K562 (cell line): ENCODE data around the gene C7orf57. TPM values are rescaled to one million over a fixed set of nuclear protein-coding genes. Genes with fewer than 3 reads are reported as not detected.

Experiments
- ATAC-seq: fragments of 200-7000 bp; cut with Tn5 transposase; 3 replicates; pipeline ENCODE4 v1.9.1; 2020; ENCODE audit warnings: moderate library complexity
- BruUV-seq: library from RNA; stranded (reverse); fragments of 400-500 nt; replicated peaks from 2 replicates; lab custom pipeline; 2021; lab: Mats Ljungman, UMichigan
- CTCF ChIA-PET: fragments of 300-600 bp; formaldehyde crosslinking; extraction: SDS; loops from one replicate; lab custom pipeline; 2021; ENCODE audit warnings: low intra/inter-chr PET ratio; lab: Yijun Ruan, JAX
- POLR2A ChIA-PET: fragments of 300-600, 350-650 bp; sonication (Branson Sonifier 250); formaldehyde crosslinking; extraction: SDS; loops from one replicate; lab custom pipeline; 2021; ENCODE audit warnings: antibody characterized with exemption, inconsistent platforms; lab: Yijun Ruan, JAX
- DNase-seq, 4 experiments: peaks; one replicate each; pipeline versions ENCODE4 v3.0.0 to v3.0.0-alpha.2; 2011 to 2018; ENCODE audit warnings: low spot score in 3 of 4, mixed read lengths in 3 of 4; ENCODE audit errors: extremely low read depth in 1 of 4
- FAIRE-seq: peaks from 2 replicates; lab custom pipeline; 2011; peaks lifted over from hg19 to GRCh38; lab: Jason Lieb, UNC
- H2AFZ ChIP-seq: 2 replicates; pipeline ENCODE4 v1.6.0; 2011; ENCODE audit warnings: low read depth, low read length, control low read depth, inconsistent platforms
- H3K27ac ChIP-seq: fragments of 200-600 bp; 3 replicates; pipeline ENCODE4 v1.8.0; 2011; ENCODE audit warnings: low read depth, mild to moderate bottlenecking, control low read depth, inconsistent platforms, low read length, moderate library complexity, mixed read lengths; ENCODE audit errors: extremely low read depth
- H3K27me3 ChIP-seq, 2 experiments: fragments of 300-600 bp in 1 of 2; 2 replicates in 1 of 2; 3 replicates in 1 of 2; pipeline versions ENCODE4 v1.6.0 to v1.8.0; 2011; ENCODE audit warnings: inconsistent platforms in 2 of 2, low read length in 2 of 2, mild to moderate bottlenecking in 1 of 2, mixed read lengths in 1 of 2, moderate library complexity in 1 of 2; ENCODE audit not compliant: control insufficient read depth in 2 of 2, insufficient read depth in 2 of 2
- H3K36me3 ChIP-seq: fragments of 300-600 bp; 3 replicates; pipeline ENCODE4 v1.8.0; 2011; ENCODE audit warnings: mild to moderate bottlenecking, low read length, inconsistent platforms; ENCODE audit not compliant: control insufficient read depth, insufficient read depth
- H3K4me1 ChIP-seq, 2 experiments: fragments of 200-600 bp in 1 of 2; replicated peaks in 1 of 2; 2 replicates in 1 of 2; 3 replicates in 1 of 2; pipeline versions ENCODE4 v1.5.1 to v1.8.0; 2011; ENCODE audit warnings: inconsistent platforms in 2 of 2, low read length in 2 of 2, mild to moderate bottlenecking in 1 of 2, mixed read lengths in 1 of 2, moderate library complexity in 1 of 2; ENCODE audit not compliant: control insufficient read depth in 2 of 2, insufficient read depth in 2 of 2
- H3K4me2 ChIP-seq: 2 replicates; pipeline ENCODE4 v1.6.1; 2011; ENCODE audit warnings: low read length, control low read depth, inconsistent platforms, mixed read lengths; ENCODE audit not compliant: insufficient read depth
- H3K4me3 ChIP-seq: fragments of 200-600 bp; sonication (generic), shearing (Covaris generic); 2 replicates; pipeline ENCODE4 v1.5.1; 2016; ENCODE audit warnings: control low read depth, inconsistent platforms
- H3K79me2 ChIP-seq: fragments of 200-600 bp; 3 replicates; pipeline ENCODE4 v1.8.0; 2011; ENCODE audit warnings: low read length, inconsistent platforms; ENCODE audit not compliant: control insufficient read depth, insufficient read depth
- H3K9ac ChIP-seq, 2 experiments: 2 replicates each; pipeline versions ENCODE4 v1.6.0 to v1.6.1; 2011; ENCODE audit warnings: low read depth in 2 of 2, low read length in 2 of 2, control low read depth in 1 of 2, inconsistent platforms in 1 of 2, mild to moderate bottlenecking in 1 of 2, mixed read lengths in 1 of 2; ENCODE audit not compliant: insufficient read depth in 1 of 2
- H3K9me1 ChIP-seq: one replicate; pipeline ENCODE4 v1.6.0; 2011; ENCODE audit warnings: inconsistent platforms, mild to moderate bottlenecking, low read length, moderate library complexity; ENCODE audit not compliant: control insufficient read depth, insufficient read depth
- H3K9me3 ChIP-seq: replicated peaks from 2 replicates; pipeline ENCODE4 v1.5.1; 2011; ENCODE audit warnings: low read depth, low read length, inconsistent platforms; ENCODE audit not compliant: control insufficient read depth, insufficient read depth
- H4K20me1 ChIP-seq: replicated peaks from 2 replicates; pipeline ENCODE4 v1.6.1; 2011; ENCODE audit warnings: low read length, inconsistent platforms, mixed read lengths; ENCODE audit not compliant: control insufficient read depth, insufficient read depth
- ADNP ChIP-seq: fragments of 200-800 bp; sonication (Bioruptor generic); IDR thresholded peaks from 2 replicates; pipeline ENCODE4 v1.6.1; 2016; ENCODE audit warnings: missing genetic modification characterization, missing compliant biosample characterization
- CBX1 ChIP-seq: sonication (generic); IDR thresholded peaks from 2 replicates; pipeline ENCODE4 v1.6.1; 2016; ENCODE audit warnings: antibody characterized with exemption, low read depth, mild to moderate bottlenecking
- FIP1L1 ChIP-seq: fragments of 200-400 bp; formaldehyde crosslinking; IDR thresholded peaks from 2 replicates; pipeline ENCODE4 v1.6.1; 2018; ENCODE audit warnings: mild to moderate bottlenecking, low read depth, low read length; ENCODE audit not compliant: poor library complexity, severe bottlenecking
- GABPB2 ChIP-seq: fragments of 250-450 bp; sonication (Bioruptor Pico); conservative IDR thresholded peaks from 2 replicates; pipeline ENCODE4 v1.5.1; 2021; ENCODE audit warnings: mild to moderate bottlenecking
- MCM7 ChIP-seq, 2 experiments: fragments of 450-650 bp; IDR thresholded peaks; 2 replicates each; pipeline ENCODE4 v1.6.1; 2016 to 2018
- NCOR1 ChIP-seq: fragments of 450-650 bp; IDR thresholded peaks from 2 replicates; pipeline ENCODE4 v1.6.1; 2016; ENCODE audit warnings: mild to moderate bottlenecking, moderate library complexity
- NR1H2 ChIP-seq: sonication (generic); formaldehyde crosslinking; IDR thresholded peaks from 2 replicates; pipeline ENCODE4 v1.4.0; 2020; ENCODE audit warnings: mild to moderate bottlenecking, missing genetic modification reagents
- TEAD4 ChIP-seq, 2 experiments: sonication (generic) in 1 of 2; formaldehyde crosslinking in 1 of 2; IDR thresholded peaks; 2 replicates each; pipeline versions ENCODE4 v1.6.1 to v1.8.0; 2012 to 2022; ENCODE audit warnings: borderline replicate concordance in 1 of 2, inconsistent platforms in 1 of 2, low read length in 1 of 2, mild to moderate bottlenecking in 1 of 2, missing genetic modification reagents in 1 of 2
- ZFP1 ChIP-seq: fragments of 450-650 bp; formaldehyde crosslinking; IDR thresholded peaks from 2 replicates; pipeline ENCODE4 v1.4.0; 2020; ENCODE audit warnings: mild to moderate bottlenecking, mixed read lengths
- WGBS: fragments of 100-300 bp; shearing (Covaris generic); methylation state at CpG from one replicate; pipeline ENCODE4 v1.1.6; 2016; ENCODE audit warnings: low coverage, mixed read lengths; ENCODE audit not compliant: insufficient coverage; ENCODE audit errors: missing lambda C conversion rate; 5-methylcytosine and 5-hydroxymethylcytosine counted together
- in situ Hi-C: fragments of 300-500 bp; cut with MboI; formaldehyde crosslinking; loops from 4 replicates; pipeline ENCODE4 v1.15.0; 2018; ENCODE audit warnings: inconsistent platforms, mixed read lengths
- intact Hi-C: fragments of 100-400 bp; cut with micrococcal nuclease; formaldehyde crosslinking; loops from 2 replicates; pipeline ENCODE4 v1.14.2; 2022
- polyA plus RNA-seq, 8 experiments: library from polyadenylated mRNA; depleted of rRNA in 4 of 8; stranded (reverse) in 5 of 8; unstranded in 3 of 8; fragments of >200 nt; fragmentation: Nextera tagmentation in 2 of 8; fragmentation: Illumina TruSeq in 1 of 8; extraction: Ambion mirVana in 2 of 8; extraction: Trizol in 1 of 8; gene quantifications; 2 replicates each; pipeline versions ENCODE4 v1.2.1 to v1.2.3, GENCODE V29; 2011 to 2014; ENCODE audit warnings: inconsistent platforms in 1 of 8, missing spikeins in 1 of 8
- total RNA-seq, 7 experiments: library from RNA; depleted of rRNA in 6 of 7; stranded (reverse); fragments of >200 nt in 6 of 7; fragmentation: Illumina TruSeq in 2 of 7; extraction: Trizol in 2 of 7; gene quantifications; 2 replicates each; pipeline versions ENCODE4 v1.2.1 to v1.2.3, GENCODE V29; 2011 to 2021; ENCODE audit warnings: low replicate concordance in 1 of 7
- TF ChIP-seq, protein P1 (sequence below): fragments of 450-650 bp; IDR thresholded peaks from 2 replicates; pipeline ENCODE4 v1.7.0; 2016; ENCODE audit warnings: borderline replicate concordance

The C7orf57 gene
- total and polyA plus RNA-seq, 9 of the 15 experiments (the other 6 are each of a cell fraction or from before 2014, with no cell fraction given), result not detected

DNA sequence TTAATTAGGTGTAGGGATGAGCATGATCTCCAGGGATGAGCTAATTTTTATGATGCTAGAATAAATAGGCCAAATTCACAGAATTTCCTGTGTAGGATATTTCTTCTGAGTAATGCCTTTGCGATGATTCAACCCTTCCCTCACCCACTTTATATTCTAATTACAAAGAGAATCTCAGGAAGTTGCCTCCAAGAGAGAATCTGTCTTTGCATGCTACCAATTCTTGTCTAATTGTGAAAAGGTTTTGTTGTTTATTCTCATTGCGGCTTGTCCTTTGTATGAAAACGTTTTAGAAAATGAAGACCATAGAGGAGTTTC lies 6.3 kb downstream of the C7orf57 start:
- Histone ChIP-seq H3K9me3 (no peaks in the 10 kb centered on the region), H3K27ac (no peak overlapping the region), H3K36me3 (no peaks in the 10 kb centered on the region), H3K27me3 (peaks cover 18 to 46% of the 10 kb centered on the region in 2 experiments; a peak in 4 of 5 replicates), H3K79me2 (no peaks in the 10 kb centered on the region), H4K20me1 (no peaks in the 10 kb centered on the region), H3K4me3 (no peak overlapping the region), H3K4me1 (no peaks in the 10 kb centered on the region; a peak in 1 of 5 replicates), H2AFZ (no peak overlapping the region), H3K9ac (no peak overlapping the region), H3K4me2 (no peak overlapping the region), H3K9me1 (no peaks in the 10 kb centered on the region)
- WGBS, result 2% methylated on average over 3 of the region's 3 CpGs
- no TSS peak for BruUV-seq
- intact Hi-C loops, result no loop called here
- ChIA-PET CTCF (no interaction called here), POLR2A (no interaction called here)
- in situ Hi-C loops, result no loop called here
- ATAC-seq, result no peak
- DNase-seq, result no peak
- no peak for FAIRE-seq
- TF ChIP-seq NCOR1 (no peak), CBX1 (no peak), ZFP1 (CRISPR knock-in tag) (no peak), NR1H2 (CRISPR knock-in tag) (no peak), MCM7 (IDR thresholded peaks at IDR 0.05) (no peak), TEAD4 (IDR thresholded peaks at IDR 0.05; ENCODE audit: low read length) (no peak), TEAD4 (CRISPR knock-in tag; IDR thresholded peaks at IDR 0.05; ENCODE audit: borderline replicate concordance) (no peak), GABPB2 (CRISPR knock-in tag) (no peak), ADNP (no peak), FIP1L1 (no peak)
- TF ChIP-seq, protein P1, sequence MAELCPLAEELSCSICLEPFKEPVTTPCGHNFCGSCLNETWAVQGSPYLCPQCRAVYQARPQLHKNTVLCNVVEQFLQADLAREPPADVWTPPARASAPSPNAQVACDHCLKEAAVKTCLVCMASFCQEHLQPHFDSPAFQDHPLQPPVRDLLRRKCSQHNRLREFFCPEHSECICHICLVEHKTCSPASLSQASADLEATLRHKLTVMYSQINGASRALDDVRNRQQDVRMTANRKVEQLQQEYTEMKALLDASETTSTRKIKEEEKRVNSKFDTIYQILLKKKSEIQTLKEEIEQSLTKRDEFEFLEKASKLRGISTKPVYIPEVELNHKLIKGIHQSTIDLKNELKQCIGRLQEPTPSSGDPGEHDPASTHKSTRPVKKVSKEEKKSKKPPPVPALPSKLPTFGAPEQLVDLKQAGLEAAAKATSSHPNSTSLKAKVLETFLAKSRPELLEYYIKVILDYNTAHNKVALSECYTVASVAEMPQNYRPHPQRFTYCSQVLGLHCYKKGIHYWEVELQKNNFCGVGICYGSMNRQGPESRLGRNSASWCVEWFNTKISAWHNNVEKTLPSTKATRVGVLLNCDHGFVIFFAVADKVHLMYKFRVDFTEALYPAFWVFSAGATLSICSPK, result no peak
